HepG2 (cell line): ENCODE data around the gene TXNL4B. TPM values are rescaled to one million over a fixed set of nuclear protein-coding genes. Genes with fewer than 3 reads are reported as not detected.

Source experiments
- ATAC-seq: fragments of 200-7000 bp; cut with Tn5 transposase; 3 replicates; pipeline ENCODE4 v1.9.1; 2020; ENCODE audit warnings: mild to moderate bottlenecking, moderate library complexity
- BruUV-seq: library from RNA; stranded (reverse); fragments of 400-500 nt; replicated peaks from 2 replicates; lab custom pipeline; 2021; lab: Mats Ljungman, UMichigan
- CTCF ChIA-PET: fragments of 300-600 bp; formaldehyde crosslinking; extraction: SDS; loops from one replicate; lab custom pipeline; 2021; ENCODE audit warnings: low total read pairs, inconsistent platforms, low intra/inter-chr PET ratio; lab: Yijun Ruan, JAX
- POLR2A ChIA-PET: fragments of 350-600 bp; sonication (Branson Sonifier 250); formaldehyde crosslinking; loops from one replicate; lab custom pipeline; 2020; ENCODE audit warnings: antibody characterized with exemption, inconsistent platforms; lab: Yijun Ruan, JAX
- DNase-seq: peaks from one replicate; pipeline ENCODE4 v3.0.0-alpha.2; 2015; ENCODE audit warnings: low spot score
- FAIRE-seq: peaks from 3 replicates; lab custom pipeline; 2011; peaks lifted over from hg19 to GRCh38; lab: Jason Lieb, UNC
- H2AFZ ChIP-seq: one replicate; pipeline ENCODE4 v1.6.1; 2011; ENCODE audit warnings: low read length, inconsistent platforms
- H3K27ac ChIP-seq: fragments of 300-600 bp; 3 replicates; pipeline ENCODE4 v1.8.0; 2011; ENCODE audit warnings: mixed run types, mild to moderate bottlenecking, mixed read lengths, low read length, inconsistent platforms; ENCODE audit not compliant: insufficient read depth; ENCODE audit errors: extremely low read length
- H3K27me3 ChIP-seq, 2 experiments: fragments of 200-600 bp in 1 of 2; 2 replicates in 1 of 2; 3 replicates in 1 of 2; pipeline versions ENCODE4 v1.6.0 to v1.8.0; 2011; ENCODE audit warnings: low read length in 2 of 2, mild to moderate bottlenecking in 2 of 2, moderate library complexity in 2 of 2, inconsistent platforms in 1 of 2; ENCODE audit not compliant: insufficient read depth in 2 of 2, control insufficient read depth in 1 of 2
- H3K36me3 ChIP-seq, 2 experiments: fragments of 200-600 bp in 1 of 2; replicated peaks in 1 of 2; 2 replicates in 1 of 2; 3 replicates in 1 of 2; pipeline versions ENCODE4 v1.5.1 to v1.8.0; 2011; ENCODE audit warnings: low read length in 2 of 2, inconsistent platforms in 1 of 2; ENCODE audit not compliant: insufficient read depth in 2 of 2, control insufficient read depth in 1 of 2
- H3K4me1 ChIP-seq: 2 replicates; pipeline ENCODE4 v1.5.1; 2012; ENCODE audit warnings: low read length, inconsistent platforms; ENCODE audit not compliant: insufficient read depth
- H3K4me2 ChIP-seq: 2 replicates; pipeline ENCODE4 v1.6.0; 2011; ENCODE audit warnings: low read depth, low read length, inconsistent platforms
- H3K4me3 ChIP-seq, 3 experiments: fragments of 200-600 bp in 1 of 3; sonication (generic), shearing (Covaris generic) in 1 of 3; replicated peaks in 1 of 3; 2 replicates each; pipeline ENCODE4 v1.5.1; 2011 to 2016; ENCODE audit warnings: low read length in 3 of 3, inconsistent platforms in 2 of 3, low read depth in 2 of 3, mild to moderate bottlenecking in 2 of 3, control low read depth in 1 of 3, mixed read lengths in 1 of 3; ENCODE audit not compliant: insufficient read depth in 1 of 3
- H3K79me2 ChIP-seq: one replicate; pipeline ENCODE4 v1.6.1; 2011; ENCODE audit warnings: low read length, inconsistent platforms; ENCODE audit not compliant: insufficient read depth
- H3K9ac ChIP-seq: 2 replicates; pipeline ENCODE4 v1.6.0; 2011; ENCODE audit warnings: mild to moderate bottlenecking, low read depth, low read length, inconsistent platforms; ENCODE audit not compliant: insufficient read depth
- H3K9me3 ChIP-seq: 2 replicates; pipeline ENCODE4 v1.5.1; 2012; ENCODE audit warnings: mild to moderate bottlenecking, low read length
- H4K20me1 ChIP-seq: 2 replicates; pipeline ENCODE4 v1.6.0; 2011; ENCODE audit warnings: inconsistent platforms, mild to moderate bottlenecking, low read length, moderate library complexity; ENCODE audit not compliant: insufficient read depth
- BORCS8-MEF2B ChIP-seq: sonication (generic); formaldehyde crosslinking; IDR thresholded peaks from 2 replicates; pipeline ENCODE4 v1.8.0; 2022; ENCODE audit warnings: mild to moderate bottlenecking, missing genetic modification reagents
- BRCA1 ChIP-seq: sonication (generic); formaldehyde crosslinking; IDR thresholded peaks from 2 replicates; pipeline ENCODE4 v1.4.0; 2020; ENCODE audit warnings: missing genetic modification reagents
- ERF ChIP-seq: IDR thresholded peaks from 2 replicates; pipeline ENCODE4 v1.6.1; 2018; ENCODE audit warnings: missing biosample characterization, missing genetic modification reagents
- HNF4A ChIP-seq: sonication (generic); formaldehyde crosslinking; IDR thresholded peaks from 2 replicates; pipeline ENCODE4 v1.4.0; 2020; ENCODE audit warnings: missing genetic modification reagents
- MEIS1 ChIP-seq: sonication (generic); formaldehyde crosslinking; IDR thresholded peaks from 2 replicates; pipeline ENCODE4 v1.9.0; 2021; ENCODE audit warnings: mild to moderate bottlenecking, missing genetic modification reagents, moderate library complexity, borderline replicate concordance
- POLR2AphosphoS5 ChIP-seq: IDR thresholded peaks from 2 replicates; pipeline ENCODE4 v1.6.1; 2012; ENCODE audit warnings: low read depth, low read length
- REPIN1 ChIP-seq: sonication (generic); formaldehyde crosslinking; IDR thresholded peaks from 2 replicates; pipeline ENCODE4 v1.8.0; 2022; ENCODE audit warnings: missing genetic modification reagents, low read depth, mild to moderate bottlenecking, borderline replicate concordance
- SATB2 ChIP-seq: sonication (generic); formaldehyde crosslinking; IDR thresholded peaks from 2 replicates; pipeline ENCODE4 v1.5.0; 2020; ENCODE audit warnings: missing genetic modification reagents
- SETDB1 ChIP-seq: sonication (generic); formaldehyde crosslinking; IDR thresholded peaks from 2 replicates; pipeline ENCODE4 v1.5.1; 2020; ENCODE audit warnings: missing genetic modification reagents, mild to moderate bottlenecking, borderline replicate concordance
- TARDBP ChIP-seq: sonication (generic); formaldehyde crosslinking; IDR thresholded peaks from 2 replicates; pipeline ENCODE4 v1.8.0; 2022; ENCODE audit warnings: mild to moderate bottlenecking, missing genetic modification reagents
- YEATS4 ChIP-seq: sonication (generic); formaldehyde crosslinking; IDR thresholded peaks from 2 replicates; pipeline ENCODE4 v1.4.0; 2020; ENCODE audit warnings: missing genetic modification reagents, borderline replicate concordance
- WGBS: methylation state at CpG from one replicate; pipeline ENCODE4 v1.1.6; 2017; ENCODE audit warnings: low lambda C conversion rate; 5-methylcytosine and 5-hydroxymethylcytosine counted together
- in situ Hi-C: cut with HindIII; loops from 2 replicates; pipeline ENCODE4 v1.10.0; 2017; ENCODE audit warnings: low pct_unique_long_range_greater_than_20kb; ENCODE audit not compliant: extremely low pct_ligation_motif_present
- intact Hi-C: fragments of 100-400 bp; cut with micrococcal nuclease; formaldehyde crosslinking; loops from one replicate; pipeline ENCODE4 v1.10.0; 2022; ENCODE audit not compliant: unreplicated experiment
- polyA plus RNA-seq, 8 experiments: library from polyadenylated mRNA; depleted of rRNA in 3 of 8; stranded (reverse) in 7 of 8; unstranded in 1 of 8; fragments of >200 nt; fragmentation: Illumina TruSeq in 4 of 8; extraction: Trizol in 4 of 8; gene quantifications; 2 replicates each; pipeline versions ENCODE4 v1.2.1 to v1.2.3, GENCODE V29; 2011 to 2016; ENCODE audit warnings: low read depth in 4 of 8, missing spikeins in 1 of 8, mixed read lengths in 1 of 8; ENCODE audit not compliant: insufficient read depth in 1 of 8
- total RNA-seq, 5 experiments: library from RNA; depleted of rRNA; stranded (reverse); fragments of >200 nt; fragmentation: Illumina TruSeq; extraction: Trizol; gene quantifications; 2 replicates each; pipeline ENCODE4 v1.2.3, GENCODE V29; 2016; ENCODE audit warnings: low read depth in 1 of 5
- TF ChIP-seq, protein P1 (sequence below): fragments of 450-650 bp; IDR thresholded peaks from 2 replicates; pipeline ENCODE4 v1.6.1; 2016

The TXNL4B gene
- total and polyA plus RNA-seq, 2 of the 13 experiments (the other 11 are each of a cell fraction or from before 2014, with no cell fraction given) = 17.4 to 18.3 TPM

- no peak overlapping the region for H3K9ac ChIP-seq
- ChIA-PET POLR2A (no interaction called here), CTCF (no interaction called here)
- H3K4me1 ChIP-seq = no peaks in the 10 kb centered on the region
- ATAC-seq = no peak
- no peaks in the 10 kb centered on the region for H4K20me1 ChIP-seq
- no TSS peak for BruUV-seq
- no peak overlapping the region for H3K4me3 ChIP-seq
- peaks cover 78 to 95% of the 10 kb centered on the region in 2 experiments for H3K36me3 ChIP-seq
- no peak for FAIRE-seq
- intact Hi-C loops (no loop called here), in situ Hi-C loops (no loop called here)
- WGBS = 93% methylated on average over 14 of the region's 16 CpGs
- H3K4me2 ChIP-seq = no peak overlapping the region
- DNase-seq = no peak
- no peaks in the 10 kb centered on the region for H3K9me3 ChIP-seq
- no peaks in the 10 kb centered on the region for H3K27me3 ChIP-seq
- TF ChIP-seq BORCS8-MEF2B (CRISPR knock-in tag) (0 out of 2 replicates have a peak, but pooled peaks have one; percentile 21), BRCA1 (no peak), SETDB1 (CRISPR knock-in tag) (no peak), POLR2AphosphoS5 (no peak), ERF (CRISPR knock-in tag) (no peak), YEATS4 (no peak), HNF4A (CRISPR knock-in tag) (no peak), SATB2 (CRISPR knock-in tag) (no peak), MEIS1 (CRISPR knock-in tag) (no peak), TARDBP (CRISPR knock-in tag) (no peak), REPIN1 (CRISPR knock-in tag) (no peak)
- TF ChIP-seq, protein P1, sequence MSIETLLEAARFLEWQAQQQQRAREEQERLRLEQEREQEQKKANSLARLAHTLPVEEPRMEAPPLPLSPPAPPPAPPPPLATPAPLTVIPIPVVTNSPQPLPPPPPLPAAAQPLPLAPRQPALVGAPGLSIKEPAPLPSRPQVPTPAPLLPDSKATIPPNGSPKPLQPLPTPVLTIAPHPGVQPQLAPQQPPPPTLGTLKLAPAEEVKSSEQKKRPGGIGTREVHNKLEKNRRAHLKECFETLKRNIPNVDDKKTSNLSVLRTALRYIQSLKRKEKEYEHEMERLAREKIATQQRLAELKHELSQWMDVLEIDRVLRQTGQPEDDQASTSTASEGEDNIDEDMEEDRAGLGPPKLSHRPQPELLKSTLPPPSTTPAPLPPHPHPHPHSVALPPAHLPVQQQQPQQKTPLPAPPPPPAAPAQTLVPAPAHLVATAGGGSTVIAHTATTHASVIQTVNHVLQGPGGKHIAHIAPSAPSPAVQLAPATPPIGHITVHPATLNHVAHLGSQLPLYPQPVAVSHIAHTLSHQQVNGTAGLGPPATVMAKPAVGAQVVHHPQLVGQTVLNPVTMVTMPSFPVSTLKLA = 0 out of 2 replicates have a peak, but pooled peaks have one; percentile 9
- H3K79me2 ChIP-seq = no peaks in the 10 kb centered on the region
- H3K27ac ChIP-seq = no peak overlapping the region
- H2AFZ ChIP-seq = no peak overlapping the region
Measured at GRCh38 chr16:72108353-72109102, 15.1 kb upstream of the TXNL4B start.
